Measurements from ENCODE around the gene SSH2.

DNA sequence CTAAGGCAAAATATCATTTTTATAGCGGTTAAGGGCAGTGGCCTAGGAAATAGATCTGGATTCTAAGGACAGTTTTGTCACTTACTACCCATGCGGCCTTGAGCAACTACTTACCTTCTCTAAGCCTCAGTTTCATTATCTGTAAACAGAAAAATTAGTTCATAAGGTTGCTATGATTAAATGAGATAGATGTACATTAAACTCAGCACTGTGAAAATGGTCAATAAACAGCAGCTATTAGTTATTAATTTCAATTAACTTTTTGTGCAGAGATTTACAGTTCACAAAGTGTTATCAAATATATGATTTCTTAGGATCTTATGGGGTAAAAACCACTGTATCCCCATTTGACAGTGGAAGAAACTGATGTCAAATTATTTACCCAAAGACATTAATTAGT, 171.8 kb downstream of the SSH2 start:
- TF ChIP-seq GATA2 (IDR thresholded peaks at IDR 0.05; ENCODE audit: low read depth, low read length) (no peak), GATA3 (IDR thresholded peaks at IDR 0.05; ENCODE audit: low read depth, low read length) (no peak)
